Body of pancreas (tissue), 4 donors: ENCODE measurements around the gene MYMX.

Source experiments
- CTCF ChIP-seq, 7 experiments: fragments of 450-650 bp in 4 of 7; fragments of 200-600 bp in 3 of 7; sonication (generic) in 3 of 7; IDR thresholded peaks; one replicate each; pipeline ENCODE4 v1.5.1; 2016 to 2019; ENCODE audit warnings: antibody characterized with exemption in 7 of 7
- POLR2A ChIP-seq, 3 donors: fragments of 450-650 bp; IDR thresholded peaks; one replicate each; pipeline ENCODE4 v1.6.1; 2016; ENCODE audit warnings: antibody characterized with exemption in 3 of 3, mild to moderate bottlenecking in 2 of 3

DNA sequence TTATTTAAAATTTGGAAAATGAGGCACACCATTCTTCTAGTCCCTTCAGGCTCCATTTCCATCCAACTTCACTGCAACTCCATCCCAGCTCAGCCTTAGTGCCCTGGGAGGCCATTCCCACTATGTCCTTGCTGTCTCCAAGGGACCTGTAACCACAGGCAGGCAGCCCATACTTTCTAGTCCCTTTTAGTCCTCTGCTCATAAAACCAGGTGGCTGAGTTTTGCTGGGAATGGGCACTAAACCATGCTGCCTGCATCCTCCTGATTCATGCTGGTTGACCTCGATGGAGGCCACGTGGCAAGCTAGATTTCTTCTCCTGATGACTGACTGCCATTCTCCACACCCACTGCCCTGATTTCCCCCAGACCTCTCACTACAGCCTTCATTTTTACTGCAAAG is 27.5 kb upstream of the MYMX start:
- TF ChIP-seq CTCF (IDR thresholded peaks at IDR 0.05) (no peak), POLR2A (IDR thresholded peaks at IDR 0.05) (no peak)
